ENCODE measurements around the gene DUXA.

DUXA gene

GRCh38 chr19:57105976-57106721, 61.1 kb downstream of the DUXA start:
- no peak for DNase-seq (ENCODE audit: low spot score)
